NCI-H1436 (cell line): Measurements from ENCODE around the gene EIF5.
A peak's percentile ranks its signal among the peaks of the same experiment; 100 is the strongest.

Experiments
- DNase-seq: peaks from one replicate; lab custom pipeline; 2025; lab: John Stamatoyannopoulos, UW

Gene EIF5

GRCh38 chr14:103310576-103311095 is 23.4 kb upstream of the EIF5 start:
- DNase-seq = no peak

- DNase-seq = no peak
These were observed 22.7 kb upstream of the EIF5 start for GRCh38 chr14:103311171-103311997.

- no peak for DNase-seq
These were observed 21.9 kb upstream of the EIF5 start for GRCh38 chr14:103312006-103312635.

GRCh38 chr14:103313704-103314103 is 20.3 kb upstream of the EIF5 start:
- DNase-seq = no peak

GRCh38 chr14:103314496-103315277 is 19.4 kb upstream of the EIF5 start:
- no peak for DNase-seq

GRCh38 chr14:103315351-103315911 is 18.6 kb upstream of the EIF5 start:
- DNase-seq = no peak

GRCh38 chr14:103315941-103316340 is 18.1 kb upstream of the EIF5 start:
- no peak for DNase-seq

GRCh38 chr14:103316721-103317121 is 17.3 kb upstream of the EIF5 start:
- DNase-seq = no peak

- DNase-seq = no peak
These were observed 16.8 kb upstream of the EIF5 start for GRCh38 chr14:103317251-103317650.

- no peak for DNase-seq
These were observed 16.0 kb upstream of the EIF5 start for GRCh38 chr14:103317976-103318580.

GRCh38 chr14:103318750-103319419 is 15.2 kb upstream of the EIF5 start:
- DNase-seq = no peak

- DNase-seq = no peak
These were observed 14.6 kb upstream of the EIF5 start for GRCh38 chr14:103319422-103319821.

- no peak for DNase-seq
These were observed 8.0 kb upstream of the EIF5 start for GRCh38 chr14:103326078-103326477.

- DNase-seq = no peak
These were observed 5.1 kb upstream of the EIF5 start for GRCh38 chr14:103328941-103329340.

GRCh38 chr14:103329401-103330347 is 4.4 kb upstream of the EIF5 start:
- no peak for DNase-seq

GRCh38 chr14:103330536-103330935 is 3.5 kb upstream of the EIF5 start:
- no peak for DNase-seq

- no peak for DNase-seq
These were observed 1.7 kb upstream of the EIF5 start for GRCh38 chr14:103332143-103332919.

- DNase-seq = peak; percentile 23
These were observed 896 bp downstream of the EIF5 start for GRCh38 chr14:103334644-103335622.
